GM04503 (cell line): ENCODE measurements around the gene ABHD12.
"Not testable (repeated sequence)": the region's sequence is repeated elsewhere in the genome, so short reads cannot be mapped to it uniquely, and the experiment has no call there.

ENCODE experiments used
- DNase-seq: peaks from one replicate; pipeline ENCODE4 v3.0.0-alpha.2; 2012; ENCODE audit warnings: low read depth

The ABHD12 gene

DNA sequence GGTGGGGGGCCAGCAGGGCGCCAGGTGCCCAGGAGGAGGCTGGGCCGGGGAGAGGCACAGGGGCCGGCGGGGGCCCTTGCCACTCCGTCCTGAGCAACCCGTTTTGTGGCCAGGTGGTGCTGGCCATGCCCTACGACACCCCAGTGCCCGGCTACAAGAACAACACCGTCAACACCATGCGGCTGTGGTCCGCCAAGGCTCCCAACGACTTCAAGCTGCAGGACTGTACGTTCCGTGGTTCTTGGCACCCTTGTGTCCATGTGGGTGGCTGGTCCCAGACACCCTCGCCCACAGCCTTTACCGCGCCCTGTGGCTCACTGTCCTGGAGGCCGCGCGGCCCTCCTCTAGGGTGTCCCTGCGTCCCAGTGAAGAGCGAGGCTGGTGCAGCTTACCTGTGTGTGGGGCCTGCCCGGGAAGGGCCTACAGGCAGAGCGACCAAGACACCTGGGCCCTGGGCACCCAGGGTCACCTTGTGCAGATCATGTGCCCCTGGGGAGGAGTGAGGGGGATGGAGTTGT lies 114.0 kb downstream of the ABHD12 start:
- DNase-seq: no peak

GRCh38 chr20:25275813-25276532 lies 114.7 kb downstream of the ABHD12 start:
- no peak for DNase-seq

DNA sequence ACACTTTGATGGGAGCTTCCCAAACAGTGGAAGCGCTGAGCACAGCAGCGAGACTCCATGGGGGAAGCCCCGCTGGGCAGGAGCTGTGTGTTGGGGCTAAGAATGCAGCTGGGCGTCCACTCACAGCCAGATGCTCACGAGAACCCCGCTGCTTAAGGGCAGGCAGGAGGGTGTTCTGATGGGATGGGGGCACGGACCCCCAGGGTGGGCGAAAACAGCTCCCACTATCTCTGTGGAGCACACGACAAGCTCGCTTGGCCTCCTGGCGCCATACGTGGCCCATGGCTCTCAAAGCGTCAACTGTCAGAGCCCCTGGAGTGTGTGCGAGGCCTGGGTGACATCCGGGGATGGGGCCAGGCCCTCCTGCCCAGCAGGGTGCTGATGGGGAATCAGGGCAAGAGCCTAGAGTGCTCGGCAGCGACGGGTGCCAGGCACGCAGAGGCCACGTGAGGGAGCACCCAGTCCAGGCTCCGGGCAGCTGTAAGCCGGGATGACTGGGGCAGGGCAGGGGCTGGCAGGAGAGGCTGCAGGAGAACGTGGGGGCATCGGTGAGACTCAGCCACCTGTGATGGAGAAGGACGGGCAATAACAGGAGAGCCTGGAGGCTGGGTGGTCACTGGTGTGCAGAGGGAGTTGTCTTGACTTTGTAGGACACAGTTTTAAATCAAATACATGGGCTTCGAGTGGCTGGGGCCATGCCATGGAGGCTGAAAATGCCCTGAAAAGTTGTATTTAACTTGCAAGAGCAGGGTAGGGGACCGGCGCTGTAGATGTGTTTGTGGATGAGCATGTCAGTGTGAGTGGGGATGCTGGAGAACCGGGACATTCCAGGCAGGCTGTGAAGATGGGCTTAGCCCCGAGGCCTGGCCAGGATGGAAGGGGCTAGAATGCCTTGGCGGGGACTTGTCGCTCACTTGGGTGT lies 115.5 kb downstream of the ABHD12 start:
- no peak for DNase-seq

GRCh38 chr20:25274481-25274880 lies 116.2 kb downstream of the ABHD12 start:
- no peak for DNase-seq

DNA sequence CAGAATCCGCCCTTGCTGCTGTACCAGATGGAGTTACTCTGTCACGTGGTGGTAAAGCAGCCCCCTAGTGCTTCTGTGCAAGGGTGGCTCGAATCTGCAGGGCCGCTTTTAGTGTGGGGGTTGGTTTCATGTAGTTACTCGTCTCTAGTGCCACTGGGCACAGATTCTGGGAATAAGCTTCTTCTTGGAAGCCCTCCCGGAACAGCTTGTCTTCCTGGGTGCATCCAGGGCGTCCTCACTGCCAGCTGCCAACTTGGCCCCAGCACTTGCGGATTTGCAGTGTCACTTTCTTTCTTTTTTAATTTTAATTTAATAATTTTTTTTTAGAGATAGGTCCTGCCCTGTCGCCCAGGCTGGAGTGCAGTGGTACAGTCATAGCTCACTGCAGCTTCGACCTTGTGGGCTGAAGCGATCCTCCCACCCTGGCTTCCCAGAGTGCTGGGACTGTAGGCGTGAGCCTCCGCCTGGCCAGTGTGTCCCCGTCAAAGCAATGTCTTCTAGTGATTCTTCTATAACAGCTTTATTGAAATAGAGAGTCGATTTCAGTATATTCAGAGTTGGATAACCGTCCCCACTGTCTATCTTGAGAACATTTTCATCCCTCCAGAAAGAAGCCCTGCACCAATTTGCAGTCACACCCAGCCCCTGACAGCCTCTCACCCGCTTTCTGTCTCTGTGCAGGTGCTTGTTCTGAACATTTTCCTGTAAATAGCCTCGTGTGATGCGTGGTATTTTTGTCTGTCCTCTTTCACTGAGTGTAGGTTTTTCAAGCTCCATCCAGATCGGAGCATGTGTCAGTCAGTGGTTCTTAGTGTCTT lies 116.9 kb downstream of the ABHD12 start:
- DNase-seq: no peak

- DNase-seq: no peak
These were observed 117.6 kb downstream of the ABHD12 start for GRCh38 chr20:25273046-25273445.

- DNase-seq: no peak
These were observed 118.2 kb downstream of the ABHD12 start for GRCh38 chr20:25272223-25273000.

GRCh38 chr20:25271486-25272222 lies 119.0 kb downstream of the ABHD12 start:
- no peak for DNase-seq

- DNase-seq: no peak
These were observed 119.8 kb downstream of the ABHD12 start for GRCh38 chr20:25270829-25271251.

GRCh38 chr20:25269833-25270170 lies 120.8 kb downstream of the ABHD12 start:
- DNase-seq: no peak

DNA sequence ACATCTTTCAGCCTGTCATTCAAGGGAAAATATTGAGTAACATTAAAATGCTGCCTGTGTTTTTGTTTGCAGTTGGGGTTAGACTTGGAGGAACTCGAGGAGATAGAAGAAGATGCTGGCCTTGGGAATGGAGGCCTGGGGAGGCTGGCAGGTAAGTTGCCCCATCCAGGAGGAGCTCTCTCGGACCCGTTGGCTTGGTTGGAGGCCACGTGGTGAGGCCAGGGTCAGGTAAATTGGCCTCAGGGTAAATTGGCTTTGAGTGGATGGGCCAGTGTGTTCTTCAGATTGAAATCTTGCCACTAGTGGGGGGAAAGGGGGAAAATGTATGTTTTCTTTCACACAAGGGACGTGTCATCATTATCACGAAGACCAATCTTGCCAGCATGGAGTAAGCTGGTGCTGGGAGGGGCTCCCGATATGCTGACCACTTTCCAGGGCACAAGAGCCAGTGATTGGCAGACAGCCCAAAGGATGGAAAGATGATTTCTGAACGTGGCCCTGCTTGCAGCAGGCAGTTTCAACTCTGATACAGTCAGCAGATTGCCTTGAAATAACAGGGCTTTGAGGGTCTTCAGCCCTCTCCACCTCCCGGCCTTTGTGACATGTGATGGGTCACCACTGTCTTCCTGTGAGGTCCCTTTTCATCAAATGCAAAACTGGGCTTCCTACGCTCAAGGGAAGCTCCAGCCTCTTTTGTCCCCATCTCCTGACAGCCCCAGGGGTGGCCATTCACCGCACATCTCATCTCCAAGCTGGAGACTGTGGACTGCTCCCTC lies 121.4 kb downstream of the ABHD12 start:
- no peak for DNase-seq

DNA sequence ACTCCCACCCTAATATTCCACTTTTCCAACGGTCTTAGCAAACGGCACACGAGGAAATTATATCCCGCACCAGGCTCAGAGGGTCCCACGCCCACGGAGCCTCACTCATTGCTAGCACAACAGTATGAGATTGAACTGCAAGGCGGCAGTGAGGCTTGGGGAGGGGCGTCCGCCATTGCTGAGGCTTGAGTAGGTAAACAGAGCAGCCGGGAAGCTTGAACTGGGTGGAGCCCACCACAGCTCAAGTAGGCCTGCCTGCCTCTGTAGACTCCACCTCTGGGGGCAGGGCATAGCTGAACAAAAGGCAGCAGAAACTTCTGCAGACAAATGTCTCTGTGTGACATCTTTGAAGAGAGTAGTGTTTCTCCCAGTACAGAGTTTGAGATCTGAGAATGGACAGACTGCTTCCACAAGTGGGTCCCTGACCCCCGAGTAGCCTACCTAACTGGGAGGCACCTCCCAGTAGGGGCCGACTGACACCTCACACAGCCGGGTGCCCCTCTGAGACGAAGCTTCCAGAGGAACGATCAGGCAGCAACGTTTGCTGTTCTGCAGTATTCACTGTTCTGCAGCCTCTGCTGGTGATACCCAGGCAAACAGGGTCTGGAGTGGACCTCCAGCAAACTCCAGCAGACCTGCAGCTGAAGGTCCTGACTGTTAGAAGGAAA lies 129.7 kb downstream of the ABHD12 start:
- not testable (repeated sequence) for DNase-seq

GRCh38 chr20:25259788-25260254 lies 130.8 kb downstream of the ABHD12 start:
- DNase-seq: no peak

GRCh38 chr20:25259358-25259757 lies 131.3 kb downstream of the ABHD12 start:
- DNase-seq: no peak

- no peak for DNase-seq
These were observed 131.8 kb downstream of the ABHD12 start for GRCh38 chr20:25258828-25259227.

- DNase-seq: no peak
These were observed 132.2 kb downstream of the ABHD12 start for GRCh38 chr20:25258476-25258805.

GRCh38 chr20:25257756-25258475 lies 132.7 kb downstream of the ABHD12 start:
- DNase-seq: no peak

GRCh38 chr20:25257130-25257529 lies 133.5 kb downstream of the ABHD12 start:
- no peak for DNase-seq
